PC-9 (cell line): ENCODE results near the gene FBN1.

Source experiments
- EZH2 ChIP-seq: fragments of 200-600 bp; sonication (generic); IDR thresholded peaks from 2 replicates; pipeline ENCODE4 v1.8.0; 2017; ENCODE audit warnings: antibody characterized with exemption, low read depth
- TF ChIP-seq, protein P1 (sequence below): fragments of 200-600 bp; sonication (generic); conservative IDR thresholded peaks from 2 replicates; pipeline ENCODE4 v1.6.1; 2017; ENCODE audit warnings: mixed run types, antibody characterized with exemption, mild to moderate bottlenecking, moderate library complexity

DNA sequence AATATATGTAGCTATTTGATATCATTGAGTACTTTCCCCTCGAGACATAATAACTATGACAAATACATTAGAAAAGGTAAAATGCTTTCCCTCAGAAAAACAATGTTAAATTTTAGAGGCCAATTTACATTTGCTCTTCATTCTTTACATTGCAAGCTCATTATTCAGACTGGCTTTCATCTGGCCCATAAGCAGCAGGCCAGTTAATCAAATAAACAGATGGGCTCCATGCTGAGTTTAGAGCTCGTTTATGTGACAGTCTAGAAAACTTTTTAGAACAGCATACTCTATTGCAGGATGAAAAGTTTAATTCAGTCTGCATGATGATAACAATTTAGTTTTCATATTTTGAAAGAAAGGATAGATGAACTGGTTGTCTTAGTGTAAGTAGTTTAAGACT is 163.7 kb downstream of the FBN1 start:
- TF ChIP-seq, protein P1, sequence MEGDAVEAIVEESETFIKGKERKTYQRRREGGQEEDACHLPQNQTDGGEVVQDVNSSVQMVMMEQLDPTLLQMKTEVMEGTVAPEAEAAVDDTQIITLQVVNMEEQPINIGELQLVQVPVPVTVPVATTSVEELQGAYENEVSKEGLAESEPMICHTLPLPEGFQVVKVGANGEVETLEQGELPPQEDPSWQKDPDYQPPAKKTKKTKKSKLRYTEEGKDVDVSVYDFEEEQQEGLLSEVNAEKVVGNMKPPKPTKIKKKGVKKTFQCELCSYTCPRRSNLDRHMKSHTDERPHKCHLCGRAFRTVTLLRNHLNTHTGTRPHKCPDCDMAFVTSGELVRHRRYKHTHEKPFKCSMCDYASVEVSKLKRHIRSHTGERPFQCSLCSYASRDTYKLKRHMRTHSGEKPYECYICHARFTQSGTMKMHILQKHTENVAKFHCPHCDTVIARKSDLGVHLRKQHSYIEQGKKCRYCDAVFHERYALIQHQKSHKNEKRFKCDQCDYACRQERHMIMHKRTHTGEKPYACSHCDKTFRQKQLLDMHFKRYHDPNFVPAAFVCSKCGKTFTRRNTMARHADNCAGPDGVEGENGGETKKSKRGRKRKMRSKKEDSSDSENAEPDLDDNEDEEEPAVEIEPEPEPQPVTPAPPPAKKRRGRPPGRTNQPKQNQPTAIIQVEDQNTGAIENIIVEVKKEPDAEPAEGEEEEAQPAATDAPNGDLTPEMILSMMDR, result no peak
- TF ChIP-seq EZH2, result no peak
